ENCODE data around the gene YPEL5. TPM values are rescaled to one million over a fixed set of nuclear protein-coding genes. Genes with fewer than 3 reads are reported as not detected.

YPEL5 gene
- total RNA-seq, 1 experiment from 2014 or later: 27.1 TPM

- TF ChIP-seq MAX (IDR thresholded peaks at IDR 0.05) (no peak), SRF (IDR thresholded peaks at IDR 0.05; ENCODE audit: low read depth) (no peak), JUND (IDR thresholded peaks at IDR 0.05) (0 out of 2 replicates have a peak, but pooled peaks have one; percentile 30), EZH2 (IDR thresholded peaks at IDR 0.05) (no peak), ZNF274 (IDR thresholded peaks at IDR 0.05; ENCODE audit: low read depth, low read length) (no peak), FOSL1 (IDR thresholded peaks at IDR 0.05; ENCODE audit: low read depth) (peak; percentile 27; the same call in 1 of the 2 replicates)
- DNase-seq (ENCODE audit: low read depth, low spot score) (no peak), ATAC-seq (peak; percentile 47; the same call in 1 of the 2 replicates)
- peak overlapping the region; percentile 59 for H2AFZ ChIP-seq (ENCODE audit: low read depth, low read length, poor library complexity, severe bottlenecking)
- no peak overlapping the region for H3K27ac ChIP-seq (ENCODE audit: low read depth, low read length)
- peak overlapping the region; percentile 35; the same call in 1 of the 2 replicates for H3K4me2 ChIP-seq (ENCODE audit: low read length)
- no peaks in the 10 kb centered on the region for H3K79me2 ChIP-seq (ENCODE audit: insufficient read depth, low read length)
- H3K9me3 ChIP-seq (ENCODE audit: control insufficient read depth in 1 of 2, insufficient read depth in 1 of 2, low read depth in 1 of 2, low read length in 2 of 2): no peaks in the 10 kb centered on the region
- intact Hi-C loops (cut with micrococcal nuclease): no loop called here
- H4K20me1 ChIP-seq (ENCODE audit: insufficient read depth): no peaks in the 10 kb centered on the region
- CTCF ChIA-PET: no interaction called here
- POLR2A ChIA-PET: no interaction called here
- H3K4me1 ChIP-seq (ENCODE audit: control insufficient read depth in 1 of 2, insufficient read depth in 2 of 2, low read length in 2 of 2): peaks cover 2 to 8% of the 10 kb centered on the region in 2 experiments; a peak in 3 of 4 replicates
- H3K9ac ChIP-seq (ENCODE audit: low read length): no peak overlapping the region
- H3K4me3 ChIP-seq (replicated peaks in 1 of 2; ENCODE audit: low read depth in 1 of 2, low read length in 2 of 2): no peak overlapping the region
- no TSS peak for BruUV-seq (replicated peaks)
- H3K9me2 ChIP-seq (ENCODE audit: insufficient read depth): no peaks in the 10 kb centered on the region
- RAD21 ChIA-PET (ENCODE audit: low non-redundant PET in 1 of 2, low total read pairs in 2 of 2, uncharacterized antibody in 2 of 2, unreplicated experiment in 2 of 2): no interaction called here
- H3K27me3 ChIP-seq (ENCODE audit: insufficient read depth, low read length): no peaks in the 10 kb centered on the region
- H3K36me3 ChIP-seq (ENCODE audit: control insufficient read depth in 1 of 2, insufficient read depth in 2 of 2, low read length in 2 of 2): no peaks in the 10 kb centered on the region
Measured at GRCh38 chr2:30127016-30127893, 19.6 kb upstream of the YPEL5 start.

GRCh38 chr2:30134582-30134981 is 12.2 kb upstream of the YPEL5 start:
- POLR2A ChIA-PET: interaction anchor here (2.3 kb wide), 1 partner anchor 12 kb away, joined by 6 read pairs; the partner anchor contains the start of gene YPEL5
- TF ChIP-seq EZH2phosphoT487 (IDR thresholded peaks at IDR 0.05; ENCODE audit: borderline replicate concordance) (no peak), CTCF (IDR thresholded peaks at IDR 0.05 in 2 of 3, conservative IDR thresholded peaks at IDR 0.05 in 1 of 3; ENCODE audit: borderline replicate concordance in 1 of 3, insufficient read depth in 1 of 3, low read depth in 2 of 3, low read length in 2 of 3) (no peak), ZNF274 (IDR thresholded peaks at IDR 0.05; ENCODE audit: low read depth, low read length) (no peak), SRF (IDR thresholded peaks at IDR 0.05; ENCODE audit: low read depth) (no peak), REST (IDR thresholded peaks at IDR 0.05; ENCODE audit: low read depth) (no peak), ELF1 (IDR thresholded peaks at IDR 0.05; ENCODE audit: borderline replicate concordance, low read depth) (no peak), YY1 (IDR thresholded peaks at IDR 0.05; ENCODE audit: extremely low read depth, insufficient replicate concordance, low read depth, low read length) (no peak), POLR2A (IDR thresholded peaks at IDR 0.05; ENCODE audit: borderline replicate concordance, extremely low read depth, insufficient read depth, insufficient read length) (no peak), CBX3 (IDR thresholded peaks at IDR 0.05; ENCODE audit: low read depth) (no peak), POLR2AphosphoS5 (IDR thresholded peaks at IDR 0.05; ENCODE audit: low read depth, low read length) (no peak)

More at GRCh38 chr2:30134582-30134981, 12.2 kb upstream of the YPEL5 start:
- Histone ChIP-seq H3K4me2 (ENCODE audit: low read length) (no peak overlapping the region), H3K4me3 (replicated peaks in 1 of 2; ENCODE audit: low read depth in 1 of 2, low read length in 2 of 2) (no peak overlapping the region), H3K9ac (ENCODE audit: low read length) (no peak overlapping the region), H4K20me1 (ENCODE audit: insufficient read depth) (no peaks in the 10 kb centered on the region), H3K36me3 (ENCODE audit: control insufficient read depth in 1 of 2, insufficient read depth in 2 of 2, low read length in 2 of 2) (no peaks in the 10 kb centered on the region), H3K4me1 (ENCODE audit: control insufficient read depth in 1 of 2, insufficient read depth in 2 of 2, low read length in 2 of 2) (no peaks in the 10 kb centered on the region), H3K9me3 (ENCODE audit: control insufficient read depth in 1 of 2, insufficient read depth in 1 of 2, low read depth in 1 of 2, low read length in 2 of 2) (no peaks in the 10 kb centered on the region), H3K27me3 (ENCODE audit: insufficient read depth, low read length) (0 out of 2 replicates have a peak, but pooled peaks cover 4% of the 10 kb centered on the region), H3K9me2 (ENCODE audit: insufficient read depth) (no peaks in the 10 kb centered on the region), H2AFZ (ENCODE audit: low read depth, low read length, poor library complexity, severe bottlenecking) (no peak overlapping the region), H3K79me2 (ENCODE audit: insufficient read depth, low read length) (no peaks in the 10 kb centered on the region), H3K27ac (ENCODE audit: low read depth, low read length) (no peak overlapping the region)
- ATAC-seq: no peak
- BruUV-seq (replicated peaks): no TSS peak
- intact Hi-C loops (cut with micrococcal nuclease): no loop called here
- DNase-seq (ENCODE audit: low read depth, low spot score): no peak
- ChIA-PET RAD21 (ENCODE audit: low non-redundant PET in 1 of 2, low total read pairs in 2 of 2, uncharacterized antibody in 2 of 2, unreplicated experiment in 2 of 2) (no interaction called here), CTCF (no interaction called here)

Data from HCT116 (cell line).